ENCODE measurements around the gene UNCX.
"Not testable (repeated sequence)": the region's sequence is repeated elsewhere in the genome, so short reads cannot be mapped to it uniquely, and the experiment has no call there.

The UNCX gene

DNA sequence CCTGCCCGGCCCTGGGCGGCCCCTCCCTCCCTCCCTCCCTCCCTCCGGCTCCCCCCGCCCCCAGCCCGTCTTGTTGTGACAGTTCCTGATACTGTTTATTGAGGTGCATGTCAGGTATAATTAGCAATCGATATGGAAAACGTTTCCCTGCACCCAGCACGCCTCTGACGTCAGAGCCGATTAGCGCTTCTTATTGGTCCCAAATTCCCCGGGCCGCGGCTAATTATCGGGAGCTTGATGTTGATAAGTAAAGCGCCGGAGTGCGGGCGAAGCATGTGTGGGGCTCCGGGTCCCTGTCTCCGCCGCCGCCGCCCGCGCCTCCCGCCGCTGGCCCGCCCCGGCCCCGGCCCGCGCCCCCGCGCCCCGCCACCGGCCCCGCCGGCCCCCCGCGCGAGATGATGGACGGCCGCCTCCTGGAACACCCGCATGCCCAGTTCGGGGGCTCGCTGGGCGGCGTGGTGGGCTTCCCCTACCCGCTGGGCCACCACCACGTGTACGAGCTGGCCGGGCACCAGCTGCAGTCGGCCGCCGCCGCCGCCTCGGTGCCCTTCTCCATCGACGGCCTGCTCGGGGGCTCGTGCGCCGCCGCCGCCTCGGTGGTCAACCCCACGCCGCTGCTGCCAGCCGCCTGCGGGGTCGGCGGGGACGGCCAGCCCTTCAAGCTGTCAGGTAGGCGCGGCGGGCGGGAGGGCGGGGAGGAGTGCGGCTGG lies at the start of gene UNCX:
Gene UNCX (plus strand): TSS at position 250 of the 710 bp plus-strand sequence. CDS start 146 bp downstream, at position 396.
- DNase-seq (ENCODE audit: low spot score): no peak

DNA sequence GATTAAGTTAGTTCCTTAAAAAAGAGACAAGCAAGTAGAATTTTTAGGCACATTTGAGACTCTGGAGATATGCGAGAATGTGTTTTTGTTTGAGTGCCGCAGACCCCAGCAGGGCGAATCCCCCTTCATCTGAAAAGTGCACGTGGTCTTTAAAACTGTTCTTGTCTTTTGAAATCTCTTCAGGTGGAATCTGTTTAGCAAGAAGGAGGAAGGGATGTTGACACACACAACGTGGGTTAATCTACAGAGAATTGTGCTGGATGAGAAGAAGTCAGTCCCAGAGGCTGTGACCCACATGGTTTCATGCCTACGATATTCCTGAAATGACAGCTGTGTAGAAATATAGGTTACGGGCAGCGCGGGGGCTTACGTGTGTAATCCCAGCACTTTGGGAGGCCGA lies 45.5 kb upstream of the UNCX start:
- no peak for DNase-seq (ENCODE audit: low spot score)

DNA sequence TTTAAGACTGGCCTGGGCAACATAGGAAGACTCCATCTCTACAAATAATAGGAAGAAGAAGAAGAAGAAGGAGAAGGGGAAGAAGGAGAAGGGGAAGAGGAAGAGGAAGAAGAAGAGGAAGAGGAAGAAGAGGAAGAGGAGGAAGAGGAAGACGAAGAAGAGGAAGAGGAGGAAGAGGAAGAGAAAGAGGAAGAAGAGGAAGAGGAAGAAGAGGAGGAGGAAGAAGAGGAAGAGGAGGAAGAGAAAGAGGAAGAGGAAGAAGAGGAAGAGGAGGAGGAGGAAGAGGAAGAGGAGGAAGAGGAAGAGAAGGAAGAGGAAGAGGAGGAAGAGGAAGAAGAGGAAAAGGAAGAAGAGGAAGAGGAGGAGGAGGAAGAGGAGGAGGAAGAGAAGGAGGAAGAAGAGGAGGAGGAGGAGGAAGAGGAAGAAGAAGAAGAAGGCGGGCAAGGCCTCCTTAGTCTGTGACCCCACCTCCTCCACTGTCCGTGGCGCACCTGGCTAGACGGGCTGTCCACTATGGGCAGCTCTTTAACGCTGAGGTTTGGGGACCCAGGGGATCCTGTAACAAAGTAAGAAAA lies 43.9 kb upstream of the UNCX start:
- no peak for DNase-seq (ENCODE audit: low spot score)

- DNase-seq (ENCODE audit: low spot score): no peak
Observed at GRCh38 chr7:1189986-1190772, 42.5 kb upstream of the UNCX start.

- peak; percentile 92 for DNase-seq (ENCODE audit: low spot score)
Observed at GRCh38 chr7:1192171-1192676, 40.4 kb upstream of the UNCX start.

- peak; percentile 50 for DNase-seq (ENCODE audit: low spot score)
Observed at GRCh38 chr7:1193593-1194424, 38.9 kb upstream of the UNCX start.

DNA sequence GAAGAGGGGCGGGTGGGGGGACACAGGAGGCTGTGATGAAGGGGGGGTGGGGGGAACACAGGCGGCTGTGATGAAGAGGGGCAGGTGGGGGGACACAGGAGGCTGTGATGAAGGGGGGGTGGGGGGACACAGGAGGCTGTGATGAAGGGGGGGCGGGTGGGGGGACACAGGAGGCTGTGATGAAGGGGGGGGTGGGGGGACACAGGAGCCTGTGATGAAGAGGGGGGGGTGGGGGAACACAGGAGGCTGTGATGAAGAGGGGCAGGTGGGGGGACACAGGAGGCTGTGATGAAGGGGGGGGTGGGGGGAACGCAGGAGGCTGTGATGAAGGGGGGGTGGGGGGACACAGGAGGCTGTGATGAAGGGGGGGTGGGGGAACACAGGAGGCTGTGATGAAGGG lies 36.2 kb upstream of the UNCX start:
- not testable (repeated sequence) for DNase-seq (ENCODE audit: low spot score)

GRCh38 chr7:1196950-1197349 lies 35.7 kb upstream of the UNCX start:
- DNase-seq (ENCODE audit: low spot score): no peak

DNA sequence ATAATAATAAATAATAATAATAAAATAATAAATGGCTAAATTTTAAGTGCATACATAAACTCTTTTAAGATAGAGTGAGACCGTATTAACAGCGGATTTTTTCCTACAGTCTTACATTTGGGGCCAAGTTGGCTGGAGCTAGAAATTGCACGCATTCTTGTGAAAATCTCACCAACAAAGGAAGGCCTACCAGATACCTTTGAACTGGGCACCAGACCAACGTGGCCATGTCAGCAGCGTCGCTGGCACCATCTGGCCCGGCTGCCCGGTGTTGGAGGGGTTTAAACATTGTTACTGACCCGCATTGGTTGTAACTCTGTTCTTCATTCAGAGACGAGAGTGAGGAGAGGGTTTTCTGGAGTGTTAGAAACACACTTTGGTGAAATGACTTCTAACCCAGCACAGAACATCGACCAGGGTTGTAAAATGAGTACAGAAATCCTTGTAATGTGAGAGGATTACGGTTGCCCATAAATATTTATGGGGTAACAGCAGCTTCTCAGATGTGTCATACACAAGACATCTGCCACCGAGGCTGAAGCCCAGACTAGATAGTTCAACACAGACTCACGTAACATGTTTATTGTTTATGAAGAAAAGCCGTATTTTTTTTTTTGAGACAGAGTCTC lies 34.6 kb upstream of the UNCX start:
- DNase-seq (ENCODE audit: low spot score): no peak

DNA sequence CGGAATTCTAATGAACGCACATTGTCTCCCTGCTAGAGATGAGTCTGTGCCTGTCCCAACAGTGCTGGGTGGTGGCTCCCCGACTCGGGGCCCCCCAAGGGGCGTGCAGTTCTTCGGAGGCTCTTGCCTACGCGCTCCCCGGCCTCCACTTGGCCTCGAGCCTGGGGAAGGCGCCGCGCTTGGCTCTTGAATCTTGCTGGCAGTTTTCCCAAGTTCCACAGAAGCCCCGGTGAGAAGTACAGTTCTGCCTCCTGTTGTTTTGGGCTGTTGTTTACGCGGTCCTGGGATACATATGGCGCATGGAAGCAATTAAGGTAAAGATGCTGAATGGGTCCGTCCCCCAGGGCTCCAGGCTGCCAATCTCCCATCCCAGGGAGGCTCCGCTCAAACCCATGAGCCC lies 32.6 kb upstream of the UNCX start:
- DNase-seq (ENCODE audit: low spot score): no peak

DNA sequence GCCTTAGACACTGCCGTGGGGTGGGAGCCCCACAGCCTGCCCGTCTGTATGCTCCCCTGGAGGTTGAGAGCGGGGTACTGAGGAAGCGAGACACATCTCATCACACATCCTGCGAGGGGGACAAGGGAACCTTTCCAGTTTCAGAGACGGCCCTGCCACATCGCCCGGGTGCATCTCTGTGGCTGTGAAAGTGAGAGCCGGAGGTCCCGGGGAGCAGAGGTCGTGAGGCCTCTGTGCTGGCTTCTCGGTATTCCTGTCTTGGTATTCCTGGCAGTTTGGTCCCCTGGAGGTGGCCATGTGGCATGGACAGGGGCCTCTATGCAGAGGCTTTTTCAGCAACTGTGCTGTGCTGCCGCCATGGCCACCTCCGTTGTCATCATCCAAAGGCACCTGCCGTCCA lies 30.8 kb upstream of the UNCX start:
- DNase-seq (ENCODE audit: low spot score): no peak

DNA sequence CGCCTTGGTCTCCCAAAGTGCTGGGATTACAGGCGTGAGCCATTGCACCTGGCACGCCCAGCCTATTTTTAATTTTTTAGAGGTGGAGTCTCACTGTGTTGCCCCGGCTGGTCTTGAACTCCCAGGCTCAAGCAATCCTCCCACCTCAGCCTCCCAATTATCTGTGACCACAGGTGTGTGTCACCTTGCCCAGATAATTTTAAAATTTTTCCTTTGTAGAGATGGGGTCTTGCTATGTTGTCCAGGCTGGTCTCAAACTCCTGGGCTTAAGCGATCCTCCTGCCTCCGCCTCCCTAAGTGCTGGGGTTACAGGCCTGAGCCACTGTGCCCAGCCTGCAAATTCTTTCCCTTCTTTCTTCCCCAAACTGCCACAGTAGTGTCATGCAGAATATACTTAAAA lies 29.8 kb upstream of the UNCX start:
- not testable (repeated sequence) for DNase-seq (ENCODE audit: low spot score)

GRCh38 chr7:1204460-1205140 lies 28.1 kb upstream of the UNCX start:
- DNase-seq (ENCODE audit: low spot score): no peak

DNA sequence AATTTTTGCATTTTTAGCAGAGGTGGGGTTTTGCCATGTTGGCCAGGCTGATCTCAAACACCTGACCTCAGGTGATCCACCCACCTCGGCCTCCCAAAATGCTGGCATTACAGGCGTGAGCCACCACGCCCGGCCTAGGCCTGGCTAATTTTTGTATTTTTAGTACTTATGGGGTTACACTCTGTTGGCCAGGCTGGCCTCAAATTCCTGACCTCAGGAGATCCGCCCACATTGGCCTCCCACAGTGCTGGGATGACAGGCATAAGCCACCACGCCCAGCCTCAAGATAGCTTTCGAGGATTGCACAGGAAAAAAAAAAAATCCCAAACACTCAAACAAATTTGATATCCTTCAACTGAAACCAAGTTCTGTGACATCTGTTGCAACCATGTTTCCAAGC lies 26.9 kb upstream of the UNCX start:
- DNase-seq (ENCODE audit: low spot score): not testable (repeated sequence)

DNA sequence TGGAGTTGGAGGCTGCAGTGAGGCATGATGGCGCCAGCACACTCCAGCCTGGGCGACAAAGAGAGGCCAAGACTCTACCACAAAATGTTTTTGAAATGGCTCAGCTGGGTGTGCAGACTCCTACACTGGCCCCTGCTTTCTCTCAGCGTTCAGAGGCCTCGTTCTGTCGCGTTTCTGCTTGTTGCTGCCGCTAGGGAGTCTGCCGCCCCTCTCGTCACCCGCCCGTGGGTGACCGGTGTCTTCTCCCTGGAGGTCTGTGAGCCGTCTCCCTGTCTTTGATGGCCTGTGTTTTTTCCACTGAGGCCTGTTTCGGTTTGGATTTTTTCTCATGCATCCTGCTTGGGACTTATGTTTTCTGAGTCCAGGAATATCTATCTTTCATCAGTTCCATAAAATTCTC lies 23.6 kb upstream of the UNCX start:
- no peak for DNase-seq (ENCODE audit: low spot score)

- no peak for DNase-seq (ENCODE audit: low spot score)
Observed at GRCh38 chr7:1210321-1210978, 22.2 kb upstream of the UNCX start.

GRCh38 chr7:1210979-1211608 lies 21.6 kb upstream of the UNCX start:
- no peak for DNase-seq (ENCODE audit: low spot score)

GRCh38 chr7:1211611-1212010 lies 21.1 kb upstream of the UNCX start:
- DNase-seq (ENCODE audit: low spot score): no peak

DNA sequence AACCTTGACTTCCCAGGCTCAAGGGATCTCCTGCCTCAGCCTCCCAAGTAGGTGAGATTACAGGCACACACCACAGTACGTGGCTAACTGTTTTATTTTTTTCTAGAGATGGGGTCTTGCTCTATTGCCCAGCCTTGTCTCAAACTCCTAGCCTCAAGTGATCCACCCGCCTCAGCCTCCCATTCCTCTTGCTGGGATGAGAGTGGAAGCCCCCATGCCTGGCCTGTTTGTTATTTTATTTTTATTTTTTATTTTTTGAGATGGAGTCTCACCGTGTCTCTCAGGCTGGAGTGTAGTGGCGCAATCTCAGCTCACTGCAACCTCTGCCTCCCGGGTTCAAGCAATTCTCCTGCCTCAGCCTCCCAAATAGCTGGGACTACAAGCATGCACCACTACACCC lies 20.6 kb upstream of the UNCX start:
- DNase-seq (ENCODE audit: low spot score): not testable (repeated sequence)

GRCh38 chr7:1214516-1214915 lies 18.2 kb upstream of the UNCX start:
- DNase-seq (ENCODE audit: low spot score): no peak
